ENCODE results near the gene ASNSD1. TPM values are rescaled to one million over a fixed set of nuclear protein-coding genes. Genes with fewer than 3 reads are reported as not detected.
"Not testable (repeated sequence)": the region's sequence is repeated elsewhere in the genome, so short reads cannot be mapped to it uniquely, and the experiment has no call there.

ASNSD1 gene
- total RNA-seq, 2 experiments from 2014 or later, result 37.9 to 38.4 TPM

DNA sequence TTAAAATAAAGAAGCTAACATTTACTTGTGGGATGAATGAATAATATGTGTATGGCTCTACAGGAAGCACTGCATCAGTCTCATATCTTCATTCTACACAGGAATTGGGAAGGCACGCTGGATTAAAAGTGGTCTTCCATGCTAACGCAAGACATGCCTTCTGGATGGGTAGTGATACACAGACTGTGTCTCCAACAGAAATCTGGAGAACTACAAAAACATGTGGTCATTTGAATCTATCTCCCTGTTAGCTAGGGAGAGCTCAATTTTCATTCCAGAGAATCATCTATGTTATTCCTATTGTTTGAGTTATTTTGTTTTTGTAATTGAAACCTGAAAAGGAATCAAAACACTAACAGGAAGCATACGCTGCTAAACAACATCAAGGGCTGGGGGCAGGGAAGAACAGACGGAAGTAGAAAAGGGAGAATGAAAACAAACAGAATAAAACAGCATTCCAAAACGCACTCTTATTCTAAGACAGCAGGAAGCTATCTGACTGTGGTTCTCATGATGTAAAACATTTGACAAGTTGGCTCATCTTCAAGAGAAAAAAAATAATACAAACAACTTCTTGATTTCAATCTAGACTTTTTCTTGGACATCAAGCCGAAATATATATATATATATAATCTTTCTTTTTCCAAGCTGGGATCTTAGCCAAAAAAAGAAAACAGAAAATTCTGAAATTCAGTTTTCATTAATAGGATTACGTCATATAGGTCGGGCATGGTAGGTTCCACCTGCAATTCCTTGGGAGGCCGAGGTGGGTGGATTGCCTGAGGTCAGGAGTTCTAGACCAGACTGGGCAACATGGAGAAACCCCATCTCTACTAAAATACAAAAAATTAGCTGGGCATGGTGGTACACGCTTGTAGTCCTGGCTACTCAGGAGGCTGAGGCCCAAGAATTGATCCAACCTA, 31.5 kb upstream of the ASNSD1 start:
- Mint-ChIP-seq H3K27me3 (no peaks in the 10 kb centered on the region), H3K36me3 (ENCODE audit: low read depth) (no peaks in the 10 kb centered on the region), H3K4me3 (no peak overlapping the region), H3K4me1 (peaks cover 1% of the 10 kb centered on the region), H3K9me3 (no peaks in the 10 kb centered on the region), H3K27ac (no peak overlapping the region)
- ChIA-PET CTCF (interaction anchor here (1.7 kb wide), 1 partner anchor 28 kb away, joined by 4 read pairs; no protein-coding TSS in a partner anchor), POLR2A (no interaction called here)
- no peak for DNase-seq

DNA sequence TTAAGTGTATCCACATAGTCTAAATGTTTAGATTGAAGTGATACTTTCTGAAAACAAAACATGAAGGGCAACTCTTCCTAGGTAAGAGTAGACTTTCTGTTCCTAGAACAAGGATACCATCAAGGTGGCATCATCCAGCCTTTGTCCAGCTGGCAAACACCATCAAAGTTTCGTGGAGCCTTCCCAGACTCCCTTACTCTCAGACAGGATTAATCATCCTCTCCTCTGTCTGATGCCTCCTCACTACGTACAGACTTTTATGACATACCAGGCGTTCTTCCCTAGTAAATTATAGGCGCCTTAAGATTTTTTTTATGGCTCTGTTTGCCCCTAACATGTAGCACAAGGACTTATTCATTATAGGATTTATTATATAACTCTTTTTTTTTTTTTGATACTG, 29.4 kb upstream of the ASNSD1 start:
- ChIA-PET CTCF (no interaction called here), POLR2A (no interaction called here)
- H3K36me3 Mint-ChIP-seq (ENCODE audit: low read depth), result no peaks in the 10 kb centered on the region
- no peak for DNase-seq
- H3K27ac Mint-ChIP-seq, result no peak overlapping the region
- H3K4me3 Mint-ChIP-seq, result no peak overlapping the region
- H3K27me3 Mint-ChIP-seq, result no peaks in the 10 kb centered on the region
- no peaks in the 10 kb centered on the region for H3K4me1 Mint-ChIP-seq
- H3K9me3 Mint-ChIP-seq, result no peaks in the 10 kb centered on the region

DNA sequence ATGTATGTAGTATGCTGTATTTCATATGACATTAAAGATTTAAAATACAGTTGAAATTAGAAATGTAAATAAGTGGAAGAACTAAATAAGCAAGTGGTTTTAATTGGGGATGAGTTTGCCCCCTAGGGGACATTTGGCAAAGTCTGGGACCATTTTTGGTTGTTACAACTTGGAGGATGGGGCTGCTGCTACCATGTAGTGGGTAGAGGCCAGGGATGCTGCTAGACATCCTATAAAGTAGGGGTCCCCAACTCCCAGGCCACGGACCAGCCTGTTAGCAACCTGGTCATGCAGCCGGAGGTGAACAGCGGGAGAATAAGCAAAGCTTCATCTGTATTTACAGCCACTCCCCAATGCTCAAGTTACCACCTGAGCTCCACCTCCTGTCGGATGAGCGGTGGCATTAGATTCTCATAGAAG, 27.9 kb upstream of the ASNSD1 start:
- peaks cover 1% of the 10 kb centered on the region for H3K4me1 Mint-ChIP-seq
- no peaks in the 10 kb centered on the region for H3K27me3 Mint-ChIP-seq
- POLR2A ChIA-PET, result no interaction called here
- no peak overlapping the region for H3K27ac Mint-ChIP-seq
- CTCF ChIA-PET, result interaction anchor here (1.2 to 2.6 kb wide), 3 partner anchors 8 to 102 kb away, joined by 3 to 8 read pairs (median 5); no protein-coding TSS in a partner anchor
- H3K4me3 Mint-ChIP-seq, result no peak overlapping the region
- H3K36me3 Mint-ChIP-seq (ENCODE audit: low read depth), result no peaks in the 10 kb centered on the region
- H3K9me3 Mint-ChIP-seq, result no peaks in the 10 kb centered on the region
- no peak for DNase-seq

DNA sequence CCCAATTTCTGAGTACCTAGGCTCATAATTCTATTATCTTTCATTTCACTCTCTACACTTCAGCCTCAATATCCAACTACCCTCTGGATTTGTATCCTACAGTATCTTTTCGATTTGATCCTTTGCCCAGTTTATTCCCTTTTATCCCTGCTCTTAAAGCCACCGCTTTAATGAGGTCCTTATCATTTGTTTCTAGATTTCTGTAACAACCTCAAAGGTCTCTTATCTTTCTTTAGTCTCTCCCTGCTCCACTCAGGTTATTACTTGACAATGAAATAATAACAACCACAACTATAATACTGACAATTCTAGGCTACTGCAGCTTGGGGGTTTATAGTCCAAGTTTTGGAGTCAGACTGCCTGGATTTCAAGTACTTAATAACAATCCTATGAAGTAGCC, 25.9 kb upstream of the ASNSD1 start:
- H3K9me3 Mint-ChIP-seq, result no peaks in the 10 kb centered on the region
- ChIA-PET CTCF (interaction anchor here (2.6 kb wide), 1 partner anchor 23 kb away, joined by 8 read pairs; no protein-coding TSS in a partner anchor), POLR2A (no interaction called here)
- peaks cover 3% of the 10 kb centered on the region for H3K4me1 Mint-ChIP-seq
- H3K27ac Mint-ChIP-seq, result no peak overlapping the region
- H3K36me3 Mint-ChIP-seq (ENCODE audit: low read depth), result no peaks in the 10 kb centered on the region
- DNase-seq, result no peak
- H3K4me3 Mint-ChIP-seq, result no peak overlapping the region
- H3K27me3 Mint-ChIP-seq, result no peaks in the 10 kb centered on the region

DNA sequence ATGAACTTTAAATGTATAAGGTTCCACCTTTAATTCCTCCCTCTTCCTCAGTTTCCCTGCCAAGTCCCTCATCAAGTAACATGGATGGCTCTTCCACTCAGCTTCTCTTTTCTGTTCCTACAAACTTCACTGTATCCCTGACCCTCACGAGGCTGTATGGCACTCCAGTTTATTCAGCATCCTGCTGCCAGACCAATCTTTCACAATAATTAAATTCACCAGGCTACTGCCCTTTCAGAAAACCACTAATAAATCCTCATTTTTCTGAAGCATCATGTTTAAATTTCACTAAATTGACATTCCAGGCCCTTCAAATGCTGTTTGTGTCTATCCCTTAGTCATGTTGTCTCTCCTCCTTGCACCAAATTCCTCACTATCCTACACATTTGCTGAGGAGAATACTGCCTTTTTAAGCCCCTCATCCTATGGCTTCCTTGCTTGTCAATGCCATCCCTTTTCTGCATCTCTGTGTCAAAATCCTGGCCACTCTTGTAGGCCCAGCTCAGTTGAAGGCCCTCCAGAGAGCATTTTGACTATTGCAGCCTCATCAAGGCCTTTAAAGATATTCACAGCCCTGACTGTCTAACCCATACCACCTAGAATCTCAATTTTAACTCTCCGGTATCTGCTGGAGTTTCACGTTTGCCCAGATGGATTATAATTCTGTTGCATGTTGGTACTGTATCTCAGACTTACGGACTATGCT, 22.8 kb upstream of the ASNSD1 start:
- Mint-ChIP-seq H3K9me3 (no peaks in the 10 kb centered on the region), H3K27me3 (no peaks in the 10 kb centered on the region)

DNA sequence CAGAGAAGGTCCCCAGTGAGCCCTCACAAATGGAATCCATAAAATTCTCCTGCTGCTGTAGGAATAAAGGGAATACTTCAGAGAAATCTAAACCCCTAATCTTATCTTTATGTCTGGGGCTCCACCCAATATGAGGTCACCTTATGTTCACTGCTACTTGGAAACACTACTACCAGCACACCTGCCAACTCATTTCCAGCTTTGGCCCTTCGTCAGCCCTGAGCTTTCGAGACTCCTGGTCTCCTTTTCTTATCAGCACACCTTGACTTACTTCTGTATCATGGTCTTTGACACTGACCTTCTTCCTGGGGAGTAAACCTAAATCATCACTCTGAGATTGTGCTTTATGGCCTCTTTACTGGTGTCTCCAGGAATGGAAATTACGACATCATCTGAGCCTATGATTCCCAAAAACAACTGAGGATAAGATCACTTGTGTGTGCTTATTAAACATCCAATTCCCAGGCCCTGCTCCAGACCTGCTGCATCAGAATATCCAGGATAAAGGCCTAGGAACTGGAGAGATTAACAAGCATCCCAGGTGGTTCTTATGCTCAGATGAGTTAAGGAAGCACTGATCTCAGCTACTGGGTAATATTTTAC, 22.2 kb upstream of the ASNSD1 start:
- ChIA-PET CTCF (no interaction called here), POLR2A (no interaction called here)
- H3K27me3 Mint-ChIP-seq, result no peaks in the 10 kb centered on the region
- H3K4me3 Mint-ChIP-seq, result no peak overlapping the region
- no peaks in the 10 kb centered on the region for H3K36me3 Mint-ChIP-seq (ENCODE audit: low read depth)
- H3K27ac Mint-ChIP-seq, result no peak overlapping the region
- no peak for DNase-seq
- no peaks in the 10 kb centered on the region for H3K9me3 Mint-ChIP-seq
- H3K4me1 Mint-ChIP-seq, result peaks cover 6% of the 10 kb centered on the region

More for the DNA sequence above, 22.8 kb upstream of the ASNSD1 start:
- no peak for DNase-seq
- Mint-ChIP-seq H3K4me3 (no peak overlapping the region), H3K27ac (no peak overlapping the region), H3K4me1 (peaks cover 6% of the 10 kb centered on the region), H3K36me3 (ENCODE audit: low read depth) (no peaks in the 10 kb centered on the region)
- CTCF ChIA-PET, result no interaction called here
- POLR2A ChIA-PET, result no interaction called here

DNA sequence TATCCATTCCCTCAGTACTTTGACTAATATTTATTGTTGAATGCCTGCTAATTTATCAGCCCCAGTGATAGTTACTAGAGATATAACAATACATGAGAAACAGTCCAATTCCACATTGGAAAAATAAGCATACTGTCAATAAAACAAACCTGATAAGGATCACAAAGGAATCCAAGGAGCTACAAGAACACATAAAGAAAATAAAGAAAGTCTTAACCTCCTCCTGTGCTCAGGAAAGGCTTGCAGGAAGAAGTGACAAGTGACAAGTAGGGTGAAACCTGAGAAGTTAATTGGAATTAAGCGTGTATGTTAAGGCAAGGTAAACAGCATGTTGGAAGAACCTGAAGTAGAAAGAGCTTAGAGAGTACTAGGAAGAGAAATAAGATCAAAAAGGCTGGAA, 20.3 kb upstream of the ASNSD1 start:
- H3K27me3 Mint-ChIP-seq, result no peaks in the 10 kb centered on the region
- ChIA-PET POLR2A (no interaction called here), CTCF (interaction anchor here (1.3 kb wide), 1 partner anchor 20 kb away, joined by 4 read pairs; no protein-coding TSS in a partner anchor)
- H3K36me3 Mint-ChIP-seq (ENCODE audit: low read depth), result no peaks in the 10 kb centered on the region
- peaks cover 6% of the 10 kb centered on the region for H3K4me1 Mint-ChIP-seq
- no peak for DNase-seq
- H3K9me3 Mint-ChIP-seq, result no peaks in the 10 kb centered on the region
- H3K4me3 Mint-ChIP-seq, result no peak overlapping the region
- H3K27ac Mint-ChIP-seq, result no peak overlapping the region

DNA sequence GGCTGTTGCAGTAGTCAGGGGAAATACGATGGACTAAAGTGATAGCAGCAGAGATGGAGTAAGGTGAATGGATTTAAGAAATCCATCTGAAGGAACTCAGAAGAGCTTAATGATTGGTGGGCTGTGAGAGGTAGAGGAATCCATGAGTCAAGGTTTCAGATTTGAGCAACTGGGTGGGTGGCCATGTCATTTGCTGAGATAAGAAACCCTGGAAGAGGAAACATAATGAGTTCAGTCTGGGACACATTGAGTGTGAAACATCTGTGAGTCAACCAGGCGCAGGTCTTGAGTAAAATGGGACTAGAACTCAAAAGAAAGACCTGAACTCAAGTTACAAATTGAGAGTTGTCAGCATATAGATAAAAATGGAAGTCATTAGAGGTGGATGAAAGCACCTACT, 19.7 kb upstream of the ASNSD1 start:
- POLR2A ChIA-PET, result no interaction called here

DNA sequence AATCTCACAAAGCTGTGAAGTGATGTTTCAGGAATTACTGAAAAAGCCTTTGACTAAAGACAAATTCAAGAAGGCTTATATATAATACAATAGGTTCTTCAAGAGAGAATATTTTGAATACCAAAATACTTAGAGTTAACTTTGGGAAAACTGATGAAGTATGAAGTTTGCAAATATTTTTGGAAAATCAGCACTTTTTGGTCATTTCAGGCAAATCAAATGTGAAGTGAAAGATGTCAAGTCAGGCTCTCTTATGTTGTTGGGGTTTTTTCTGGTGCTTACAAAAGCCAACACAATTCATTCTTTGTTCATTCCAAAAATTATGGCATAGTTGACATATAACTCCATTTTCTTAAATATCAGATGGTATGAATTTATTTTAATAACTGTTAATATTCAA, 14.7 kb upstream of the ASNSD1 start:
- no peak overlapping the region for H3K4me3 Mint-ChIP-seq
- peaks cover 4% of the 10 kb centered on the region for H3K36me3 Mint-ChIP-seq (ENCODE audit: low read depth)
- peaks cover 1% of the 10 kb centered on the region for H3K4me1 Mint-ChIP-seq
- H3K27me3 Mint-ChIP-seq, result no peaks in the 10 kb centered on the region
- POLR2A ChIA-PET, result no interaction called here
- H3K9me3 Mint-ChIP-seq, result peaks cover 4% of the 10 kb centered on the region
- CTCF ChIA-PET, result no interaction called here
- H3K27ac Mint-ChIP-seq, result no peak overlapping the region
- no peak for DNase-seq

More for the DNA sequence above, 19.7 kb upstream of the ASNSD1 start:
- H3K27ac Mint-ChIP-seq, result no peak overlapping the region
- H3K4me1 Mint-ChIP-seq, result peaks cover 6% of the 10 kb centered on the region
- H3K27me3 Mint-ChIP-seq, result no peaks in the 10 kb centered on the region
- no peaks in the 10 kb centered on the region for H3K9me3 Mint-ChIP-seq
- DNase-seq, result no peak
- no peaks in the 10 kb centered on the region for H3K36me3 Mint-ChIP-seq (ENCODE audit: low read depth)
- no peak overlapping the region for H3K4me3 Mint-ChIP-seq
- CTCF ChIA-PET, result interaction anchor here (0.7 to 1.3 kb wide), 2 partner anchors 19 to 150 kb away, joined by 3 to 4 read pairs; no protein-coding TSS in a partner anchor

DNA sequence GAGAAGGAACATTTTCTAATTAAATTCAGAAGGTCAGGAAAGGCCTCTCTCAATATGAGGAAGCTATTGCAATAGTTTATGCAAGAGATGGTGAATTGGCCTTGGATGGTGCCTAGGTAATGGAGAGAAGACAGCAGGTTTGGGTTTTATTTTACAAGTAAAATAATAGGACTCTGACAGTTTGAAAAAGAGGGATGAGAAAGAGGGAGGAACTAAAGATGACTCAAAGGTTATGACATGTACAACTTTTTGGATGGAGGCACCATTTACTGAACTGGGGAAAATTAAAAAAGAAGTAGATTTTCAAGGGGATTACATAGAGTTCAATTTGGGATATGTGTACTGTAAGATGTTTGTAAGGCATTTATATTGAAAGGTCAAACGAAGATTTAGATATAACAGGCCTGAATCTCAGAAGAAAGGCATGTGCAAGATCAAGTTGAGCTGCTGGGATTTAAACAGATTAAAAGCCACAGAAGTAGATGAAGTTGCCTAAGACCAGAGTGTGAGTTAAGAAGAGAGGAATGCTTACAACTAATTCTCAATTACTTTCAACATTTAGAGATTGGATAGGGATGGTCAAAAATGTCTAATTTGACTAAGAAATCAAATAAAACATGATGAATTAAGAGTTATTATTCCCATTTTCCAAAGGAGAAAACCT, 12.3 kb upstream of the ASNSD1 start:
- no peak for DNase-seq
- peaks cover 14% of the 10 kb centered on the region for H3K36me3 Mint-ChIP-seq (ENCODE audit: low read depth)
- H3K4me1 Mint-ChIP-seq, result no peaks in the 10 kb centered on the region
- ChIA-PET POLR2A (no interaction called here), CTCF (no interaction called here)
- no peaks in the 10 kb centered on the region for H3K27me3 Mint-ChIP-seq
- H3K27ac Mint-ChIP-seq, result no peak overlapping the region
- peaks cover 14% of the 10 kb centered on the region for H3K9me3 Mint-ChIP-seq
- H3K4me3 Mint-ChIP-seq, result no peak overlapping the region

DNA sequence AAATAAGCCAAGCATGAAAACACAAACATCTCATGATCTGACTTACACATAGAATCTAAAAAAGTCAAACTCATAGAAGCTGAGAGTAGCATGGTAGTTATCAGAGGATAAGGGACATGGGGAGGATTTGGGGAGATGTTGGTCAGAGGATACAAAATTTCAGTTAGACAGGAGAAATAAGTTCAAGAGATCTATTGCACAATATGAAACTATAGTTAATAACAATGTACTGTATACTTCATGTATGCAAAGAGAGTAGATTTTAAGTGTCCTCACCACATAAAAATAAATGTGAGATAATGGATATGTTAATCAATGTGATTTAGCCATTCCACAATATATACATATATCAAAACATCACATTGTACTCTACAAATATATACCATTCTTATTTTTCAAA, 10.0 kb upstream of the ASNSD1 start:
- no peak overlapping the region for H3K4me3 Mint-ChIP-seq
- peaks cover 14% of the 10 kb centered on the region for H3K9me3 Mint-ChIP-seq
- H3K4me1 Mint-ChIP-seq, result peaks cover 3% of the 10 kb centered on the region
- H3K27ac Mint-ChIP-seq, result no peak overlapping the region
- no peaks in the 10 kb centered on the region for H3K27me3 Mint-ChIP-seq
- H3K36me3 Mint-ChIP-seq (ENCODE audit: low read depth), result peaks cover 14% of the 10 kb centered on the region
- CTCF ChIA-PET, result interaction anchor here (0.8 to 1.9 kb wide), 3 partner anchors 9 to 111 kb away, joined by 3 to 4 read pairs (median 3); partner anchors contain the start of gene OSGEPL1
- POLR2A ChIA-PET, result no interaction called here
- DNase-seq, result no peak

DNA sequence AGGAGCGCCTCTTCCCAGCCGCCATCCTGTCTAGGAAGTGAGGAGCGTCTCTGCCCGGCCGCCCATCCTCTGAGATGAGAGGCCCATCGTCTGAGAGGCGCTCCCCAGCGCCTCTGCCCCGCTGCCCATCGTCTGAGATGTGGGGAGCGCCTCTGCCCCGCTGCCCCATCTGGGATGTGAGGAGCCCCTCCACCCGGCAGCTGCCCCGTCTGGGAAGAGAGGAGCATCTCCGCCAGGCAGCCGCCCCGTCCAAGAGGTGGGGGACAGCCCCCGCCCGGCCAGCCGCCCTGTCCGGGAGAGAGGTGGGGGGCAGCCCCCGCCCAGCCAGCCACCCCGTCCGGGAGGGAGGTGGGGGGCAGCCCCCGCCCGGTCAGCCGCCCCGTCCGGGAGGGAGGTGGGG, 7.8 kb upstream of the ASNSD1 start:
- POLR2A ChIA-PET, DNase-seq, H3K27me3 Mint-ChIP-seq, H3K4me3 Mint-ChIP-seq, H3K27ac Mint-ChIP-seq, CTCF ChIA-PET: not testable (repeated sequence)
- peaks cover 14% of the 10 kb centered on the region for H3K9me3 Mint-ChIP-seq
- peaks cover 20% of the 10 kb centered on the region for H3K4me1 Mint-ChIP-seq
- peaks cover 14% of the 10 kb centered on the region for H3K36me3 Mint-ChIP-seq (ENCODE audit: low read depth)

DNA sequence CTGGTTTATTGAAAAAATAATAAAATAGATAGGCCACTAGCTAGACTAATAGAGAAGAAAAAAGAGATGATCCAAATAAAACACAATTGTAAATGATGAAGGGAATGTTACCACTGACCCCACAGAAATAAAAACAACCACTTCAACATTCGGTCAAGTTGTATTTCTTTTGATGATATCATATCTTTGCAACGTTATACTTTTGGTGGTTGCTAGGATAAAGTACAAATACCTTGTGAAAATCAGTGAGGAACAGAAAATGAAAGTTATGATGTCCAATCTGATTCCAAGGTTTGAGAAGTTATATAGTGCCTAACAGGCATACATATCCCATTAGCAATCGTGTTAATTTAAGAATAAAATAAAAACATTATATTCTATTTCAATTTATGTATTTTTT, 6.6 kb upstream of the ASNSD1 start:
- Mint-ChIP-seq H3K27ac (no peak overlapping the region), H3K27me3 (no peaks in the 10 kb centered on the region), H3K36me3 (ENCODE audit: low read depth) (peaks cover 14% of the 10 kb centered on the region), H3K9me3 (peaks cover 14% of the 10 kb centered on the region), H3K4me3 (no peak overlapping the region), H3K4me1 (peaks cover 30% of the 10 kb centered on the region)
- CTCF ChIA-PET, result no interaction called here
- POLR2A ChIA-PET, result no interaction called here
- DNase-seq, result no peak
